ENCODE measurements around the gene SGPP1. TPM values are rescaled to one million over a fixed set of nuclear protein-coding genes. Genes with fewer than 3 reads are reported as not detected.

Gene SGPP1
- total and polyA plus RNA-seq, 2 of the 8 experiments (the other 6 are each of a cell fraction or from before 2014, with no cell fraction given), result 5.7 to 8.1 TPM

DNA sequence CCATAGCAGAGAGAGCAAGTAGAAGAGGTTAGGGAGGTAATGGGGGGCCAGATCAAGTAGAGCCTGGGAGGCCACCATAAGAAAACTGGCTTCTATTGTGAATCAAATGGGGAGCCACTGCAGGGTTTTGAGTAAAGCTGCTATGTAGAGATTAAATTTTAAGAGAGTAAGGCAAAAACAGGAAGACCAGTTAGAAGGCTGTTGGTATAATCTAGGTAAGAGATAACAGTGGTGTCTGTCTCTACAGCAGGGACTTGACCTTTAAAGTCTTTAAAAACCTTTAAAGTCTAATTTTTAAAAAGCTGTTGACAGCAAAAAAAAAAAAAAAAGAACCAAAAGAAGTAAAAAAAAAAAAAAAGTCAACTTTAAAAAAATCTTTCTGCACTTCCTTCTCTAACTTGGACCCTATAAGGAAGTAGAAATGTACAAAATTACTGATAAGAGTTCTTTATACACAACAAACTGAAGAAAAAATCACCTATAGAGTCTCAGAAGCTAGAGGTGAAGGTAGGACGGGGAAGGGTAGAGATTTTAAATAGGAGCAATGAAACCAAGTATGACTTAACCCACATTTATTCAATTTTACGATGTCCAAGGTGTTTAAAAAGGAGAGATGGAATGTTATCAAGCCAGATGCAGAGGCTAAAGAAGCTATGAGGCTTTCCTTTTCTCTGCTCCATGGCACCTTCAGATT, 26.1 kb downstream of the SGPP1 start:
- Histone ChIP-seq H3K79me1 (ENCODE audit: low read depth, low read length) (no peaks in the 10 kb centered on the region), H3K4me3 (ENCODE audit: extremely low read depth in 1 of 4, insufficient read depth in 2 of 4, low read depth in 3 of 4, low read length in 4 of 4) (no peak overlapping the region), H3K9ac (replicated peaks in 1 of 4; ENCODE audit: extremely low read depth in 1 of 4, low read depth in 3 of 4, low read length in 3 of 4) (no peak overlapping the region), H3K23me2 (ENCODE audit: low read depth, low read length) (no peaks in the 10 kb centered on the region), H2BK15ac (ENCODE audit: low read length) (no peak overlapping the region), H3K9me3 (ENCODE audit: insufficient read depth in 2 of 2, low read depth in 1 of 2, low read length in 1 of 2) (no peaks in the 10 kb centered on the region), H3K27me3 (replicated peaks in 1 of 4; ENCODE audit: control insufficient read depth in 3 of 4, extremely low read depth in 1 of 4, insufficient read depth in 3 of 4, low read length in 3 of 4) (no peaks in the 10 kb centered on the region), H3K23ac (ENCODE audit: insufficient read length) (no peak overlapping the region), H3K4me2 (ENCODE audit: insufficient read depth in 1 of 2, low read depth in 2 of 2, low read length in 2 of 2) (no peak overlapping the region), H3K14ac (ENCODE audit: insufficient read length) (no peak overlapping the region), H3K56ac (replicated peaks; ENCODE audit: insufficient read length, low read depth, low read length) (no peak overlapping the region), H3K79me2 (ENCODE audit: control insufficient read depth in 1 of 2, insufficient read depth in 2 of 2, low read length in 2 of 2) (no peaks in the 10 kb centered on the region), H2BK12ac (ENCODE audit: low read depth, low read length) (no peak overlapping the region), H4K91ac (replicated peaks; ENCODE audit: insufficient read length, low read length) (no peak overlapping the region), H3K36me3 (ENCODE audit: control insufficient read depth in 2 of 4, insufficient read depth in 4 of 4, low read length in 3 of 4) (no peaks in the 10 kb centered on the region), H2BK120ac (replicated peaks; ENCODE audit: low read depth, low read length) (no peak overlapping the region), H3K27ac (ENCODE audit: low read depth, low read length) (no peak overlapping the region), H2AK5ac (ENCODE audit: low read depth, low read length) (no peak overlapping the region), H4K8ac (ENCODE audit: extremely low read depth, insufficient read depth, low read length) (no peak overlapping the region), H4K20me1 (replicated peaks in 1 of 2; ENCODE audit: control insufficient read depth in 1 of 2, insufficient read depth in 2 of 2, low read length in 2 of 2) (no peaks in the 10 kb centered on the region), H3K4me1 (replicated peaks in 1 of 4; ENCODE audit: control insufficient read depth in 3 of 4, insufficient read depth in 4 of 4, low read length in 3 of 4) (peaks cover 0 to 2% (median 0%) of the 10 kb centered on the region in 4 experiments; a peak in 2 of 7 replicates), H4K5ac (ENCODE audit: insufficient read length, low read depth, low read length) (no peak overlapping the region), H3K4ac (replicated peaks; ENCODE audit: insufficient read length, low read depth, low read length) (no peak overlapping the region), H2AFZ (ENCODE audit: low read length) (no peak overlapping the region), H2BK5ac (ENCODE audit: low read depth, low read length) (no peak overlapping the region), H2BK20ac (ENCODE audit: low read length) (no peak overlapping the region), H3K18ac (ENCODE audit: extremely low read depth, low read length) (no peak overlapping the region)
- 96% methylated on average over 2 of the region's 2 CpGs; no CpG with 5 or more reads in 1 of the 2 experiments for WGBS, 2 experiments (ENCODE audit: extremely low coverage in 1 of 2, insufficient coverage in 1 of 2, insufficient read length in 1 of 2, insufficient replicate concordance in 2 of 2, low coverage in 1 of 2, low lambda C conversion rate in 2 of 2, missing lambda C conversion rate in 1 of 2)
- ChIA-PET POLR2A (ENCODE audit: partially characterized antibody) (interaction anchor here (0.6 to 1.1 kb wide), 2 partner anchors 32 to 86 kb away, joined by 3 read pairs; no protein-coding TSS in a partner anchor), CTCF (ENCODE audit: partially characterized antibody) (interaction anchor here (1.2 kb wide), 1 partner anchor 12 kb away, joined by 3 read pairs; no protein-coding TSS in a partner anchor)
- no peak for TF ChIP-seq NANOG (IDR thresholded peaks at IDR 0.05; ENCODE audit: insufficient read depth, low read depth, low read length, poor library complexity, severe bottlenecking)
- TF ChIP-seq BACH1 (IDR thresholded peaks at IDR 0.05; ENCODE audit: low read length), result no peak
- TF ChIP-seq POU5F1 (IDR thresholded peaks at IDR 0.05; ENCODE audit: low read depth, low read length), result no peak
- TF ChIP-seq CBX5 (IDR thresholded peaks at IDR 0.05; ENCODE audit: low read depth, low read length), result no peak
- TF ChIP-seq SP4 (IDR thresholded peaks at IDR 0.05; ENCODE audit: low read length), result no peak
- TF ChIP-seq ASH2L (IDR thresholded peaks at IDR 0.05; ENCODE audit: low read length), result no peak
- TF ChIP-seq NRF1 (IDR thresholded peaks at IDR 0.05; ENCODE audit: low read depth, low read length), result no peak
- no peak for FAIRE-seq
- no peak for DNase-seq (ENCODE audit: low read depth in 1 of 2, low spot score in 2 of 2)
